Fibroblast of lung (primary cell): ENCODE measurements around the gene USP21. TPM values are rescaled to one million over a fixed set of nuclear protein-coding genes. Genes with fewer than 3 reads are reported as not detected.

Source experiments
- DNase-seq, 2 donors: peaks; one replicate each; pipeline versions ENCODE4 v3.0.0 to v3.0.0-alpha.2; 2010; ENCODE audit warnings: low read depth in 2 of 2
- H2AFZ ChIP-seq: 2 replicates; pipeline ENCODE4 v1.5.1; 2012; ENCODE audit warnings: low read length, control low read depth, inconsistent platforms
- H3K27ac ChIP-seq: 2 replicates; pipeline ENCODE4 v1.5.1; 2011; ENCODE audit warnings: low read length, control low read depth; ENCODE audit not compliant: insufficient read depth
- H3K27me3 ChIP-seq: 2 replicates; pipeline ENCODE4 v1.5.1; 2011; ENCODE audit warnings: mild to moderate bottlenecking, low read length; ENCODE audit not compliant: control insufficient read depth, insufficient read depth
- H3K36me3 ChIP-seq: 2 replicates; pipeline ENCODE4 v1.5.1; 2011; ENCODE audit warnings: low read length; ENCODE audit not compliant: control insufficient read depth, insufficient read depth
- H3K4me1 ChIP-seq: 2 replicates; pipeline ENCODE4 v1.5.1; 2011; ENCODE audit warnings: low read length; ENCODE audit not compliant: control insufficient read depth, insufficient read depth; ENCODE audit errors: extremely low read depth
- H3K4me2 ChIP-seq: 2 replicates; pipeline ENCODE4 v1.5.1; 2011; ENCODE audit warnings: low read length, control low read depth; ENCODE audit not compliant: insufficient read depth; ENCODE audit errors: extremely low read depth
- H3K4me3 ChIP-seq, 4 experiments: fragments of 200-600 bp in 1 of 4; sonication (generic) in 1 of 4; replicated peaks in 1 of 4; 2 replicates each; pipeline ENCODE4 v1.5.1; 2011 to 2016; ENCODE audit warnings: low read length in 4 of 4, low read depth in 3 of 4, mild to moderate bottlenecking in 3 of 4, control low read depth in 2 of 4, inconsistent platforms in 1 of 4, mixed read lengths in 1 of 4; ENCODE audit not compliant: insufficient read depth in 1 of 4; ENCODE audit errors: control extremely low read depth in 1 of 4
- H3K79me2 ChIP-seq: 2 replicates; pipeline ENCODE4 v1.5.1; 2012; ENCODE audit warnings: mild to moderate bottlenecking, low read length, inconsistent platforms; ENCODE audit not compliant: control insufficient read depth, insufficient read depth
- H3K9ac ChIP-seq: 2 replicates; pipeline ENCODE4 v1.5.1; 2011; ENCODE audit warnings: mild to moderate bottlenecking, low read length, control low read depth; ENCODE audit not compliant: insufficient read depth
- H3K9me3 ChIP-seq: 2 replicates; pipeline ENCODE4 v1.5.1; 2012; ENCODE audit warnings: low read depth, low read length; ENCODE audit not compliant: control insufficient read depth, insufficient read depth
- H4K20me1 ChIP-seq: 2 replicates; pipeline ENCODE4 v1.5.1; 2011; ENCODE audit warnings: low read length; ENCODE audit not compliant: control insufficient read depth, insufficient read depth; ENCODE audit errors: extremely low read depth
- EZH2 ChIP-seq: IDR thresholded peaks from 2 replicates; pipeline ENCODE4 v1.5.1; 2012; ENCODE audit warnings: low read length, control low read depth, mild to moderate bottlenecking; ENCODE audit errors: missing control alignments
- polyA plus RNA-seq, 2 donors: library from polyadenylated mRNA; depleted of rRNA in 1 of 2; stranded (reverse) in 1 of 2; unstranded in 1 of 2; fragments of >200 nt; gene quantifications; 2 replicates each; pipeline ENCODE4 v1.2.1, GENCODE V29; 2011 to 2012; ENCODE audit warnings: missing spikeins in 1 of 2
- total RNA-seq: library from RNA; depleted of rRNA; stranded (reverse); fragments of >200 nt; gene quantifications from 2 replicates; pipeline ENCODE4 v1.2.1, GENCODE V29; 2014
- TF ChIP-seq, protein P1 (sequence below), 2 donors: IDR thresholded peaks in 1 of 2; conservative IDR thresholded peaks in 1 of 2; 1 replicate in 1 of 2; 2 replicates in 1 of 2; pipeline ENCODE4 v1.5.1; 2011 to 2012; ENCODE audit warnings: low read length in 2 of 2, control low read depth in 1 of 2, inconsistent platforms in 1 of 2, low read depth in 1 of 2, mild to moderate bottlenecking in 1 of 2

USP21 gene
- total and polyA plus RNA-seq, 2 donors (not counting 1 experiment from before 2014, with no cell fraction given): 10.2 to 11.7 TPM

DNA sequence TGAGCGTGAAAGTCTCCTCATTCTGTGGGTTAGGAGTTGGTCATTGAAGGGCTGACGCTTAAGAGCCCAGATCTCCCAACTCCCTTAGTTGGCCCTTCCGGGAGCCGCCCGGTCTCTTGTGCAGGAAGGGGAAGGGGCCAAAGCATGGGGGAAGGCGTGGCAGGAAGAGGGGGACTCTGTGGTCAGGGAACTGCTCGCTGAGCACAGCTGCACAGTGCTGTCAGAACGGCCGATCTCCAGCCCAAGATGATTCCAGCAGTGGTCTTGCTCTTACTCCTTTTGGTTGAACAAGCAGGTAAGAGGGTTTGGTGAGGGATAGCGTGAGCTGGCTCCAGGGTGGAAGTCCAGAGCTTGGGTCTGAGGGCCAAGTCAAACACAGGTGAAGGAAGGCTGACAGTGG is 55.8 kb downstream of the USP21 start, which contains the start of gene FCER1G:
TSS of gene FCER1G (plus strand) at position 220 of the 400 bp plus-strand sequence. CDS start at position 247, 27 bp downstream.
- TF ChIP-seq, protein P1, sequence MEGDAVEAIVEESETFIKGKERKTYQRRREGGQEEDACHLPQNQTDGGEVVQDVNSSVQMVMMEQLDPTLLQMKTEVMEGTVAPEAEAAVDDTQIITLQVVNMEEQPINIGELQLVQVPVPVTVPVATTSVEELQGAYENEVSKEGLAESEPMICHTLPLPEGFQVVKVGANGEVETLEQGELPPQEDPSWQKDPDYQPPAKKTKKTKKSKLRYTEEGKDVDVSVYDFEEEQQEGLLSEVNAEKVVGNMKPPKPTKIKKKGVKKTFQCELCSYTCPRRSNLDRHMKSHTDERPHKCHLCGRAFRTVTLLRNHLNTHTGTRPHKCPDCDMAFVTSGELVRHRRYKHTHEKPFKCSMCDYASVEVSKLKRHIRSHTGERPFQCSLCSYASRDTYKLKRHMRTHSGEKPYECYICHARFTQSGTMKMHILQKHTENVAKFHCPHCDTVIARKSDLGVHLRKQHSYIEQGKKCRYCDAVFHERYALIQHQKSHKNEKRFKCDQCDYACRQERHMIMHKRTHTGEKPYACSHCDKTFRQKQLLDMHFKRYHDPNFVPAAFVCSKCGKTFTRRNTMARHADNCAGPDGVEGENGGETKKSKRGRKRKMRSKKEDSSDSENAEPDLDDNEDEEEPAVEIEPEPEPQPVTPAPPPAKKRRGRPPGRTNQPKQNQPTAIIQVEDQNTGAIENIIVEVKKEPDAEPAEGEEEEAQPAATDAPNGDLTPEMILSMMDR (conservative IDR thresholded peaks at IDR 0.05 in 1 of 2, IDR thresholded peaks at IDR 0.05 in 1 of 2; ENCODE audit: low read depth in 1 of 2, low read length in 2 of 2): no peak
- TF ChIP-seq EZH2: no peak
- no peak for DNase-seq
- H3K4me2 ChIP-seq: no peak within 1 kb of the TSS
- H4K20me1 ChIP-seq: no peaks in the 10 kb centered on the region
- peaks cover 12% of the 10 kb centered on the region for H3K36me3 ChIP-seq
- H3K79me2 ChIP-seq: no peaks in the 10 kb centered on the region
- H3K27ac ChIP-seq: no peak within 1 kb of the TSS
- peaks cover 14% of the 10 kb centered on the region for H3K4me1 ChIP-seq
- no peaks in the 10 kb centered on the region for H3K9me3 ChIP-seq
- H3K9ac ChIP-seq: no peak within 1 kb of the TSS
- no peaks in the 10 kb centered on the region for H3K27me3 ChIP-seq
- H3K4me3 ChIP-seq: no peak within 1 kb of the TSS
- no peak within 1 kb of the TSS for H2AFZ ChIP-seq

Other genes with a start within 250 kb of the USP21 start
- gene ITLN2, start 204.7 kb upstream of the USP21 start, total RNA-seq: not detected in 2 replicates
- not detected in 2 replicates for gene ITLN2, start 204.7 kb upstream of the USP21 start, polyA plus RNA-seq
- 0.66 and 2.1 TPM in 2 replicates for gene F11R, start 138.3 kb upstream of the USP21 start, total RNA-seq
- 0.50 and 1.5 TPM in 2 replicates for gene F11R, start 138.3 kb upstream of the USP21 start, polyA plus RNA-seq
- gene TSTD1, start 120.5 kb upstream of the USP21 start, total RNA-seq: 0.66 and 0.77 TPM in 2 replicates
- 0.24 and 7.5 TPM in 2 replicates for gene TSTD1, start 120.5 kb upstream of the USP21 start, polyA plus RNA-seq
- gene USF1, start 113.5 kb upstream of the USP21 start, total RNA-seq: 71.7 and 80.1 TPM in 2 replicates
- gene USF1, start 113.5 kb upstream of the USP21 start, polyA plus RNA-seq: 23.9 and 25.0 TPM in 2 replicates
- not detected in 2 replicates for gene ARHGAP30, start 89.6 kb upstream of the USP21 start, total RNA-seq
- gene ARHGAP30, start 89.6 kb upstream of the USP21 start, polyA plus RNA-seq: 0.01 TPM in 1 of 2 replicates, not detected in the other
- under 0.01 and 0.33 TPM in 2 replicates for gene NECTIN4, start 69.9 kb upstream of the USP21 start, total RNA-seq
- 0.07 and 0.16 TPM in 2 replicates for gene NECTIN4, start 69.9 kb upstream of the USP21 start, polyA plus RNA-seq
- 0.77 and 3.0 TPM in 2 replicates for gene KLHDC9, start 61.1 kb upstream of the USP21 start, total RNA-seq
- 0.95 and 1.5 TPM in 2 replicates for gene KLHDC9, start 61.1 kb upstream of the USP21 start, polyA plus RNA-seq
- gene PFDN2, start 41.5 kb upstream of the USP21 start, total RNA-seq: 39.6 and 45.5 TPM in 2 replicates
- 145 and 188 TPM in 2 replicates for gene PFDN2, start 41.5 kb upstream of the USP21 start, polyA plus RNA-seq
- 24.7 and 30.6 TPM in 2 replicates for gene NIT1, start 41.4 kb upstream of the USP21 start, total RNA-seq
- 42.6 and 83.1 TPM in 2 replicates for gene NIT1, start 41.4 kb upstream of the USP21 start, polyA plus RNA-seq
- 15.4 and 21.6 TPM in 2 replicates for gene DEDD, start 26.8 kb upstream of the USP21 start, total RNA-seq
- gene DEDD, start 26.8 kb upstream of the USP21 start, polyA plus RNA-seq: 40.0 and 40.3 TPM in 2 replicates
- gene UFC1, start 5.5 kb upstream of the USP21 start, total RNA-seq: 87.0 and 95.8 TPM in 2 replicates
- 154 and 168 TPM in 2 replicates for gene UFC1, start 5.5 kb upstream of the USP21 start, polyA plus RNA-seq
- 9.2 and 12.2 TPM in 2 replicates for gene PPOX, start 6.9 kb downstream of the USP21 start, total RNA-seq
- gene PPOX, start 6.9 kb downstream of the USP21 start, polyA plus RNA-seq: 5.6 and 6.0 TPM in 2 replicates
- 13.4 and 18.7 TPM in 2 replicates for gene B4GALT3, start 18.0 kb downstream of the USP21 start, total RNA-seq
- gene B4GALT3, start 18.0 kb downstream of the USP21 start, polyA plus RNA-seq: 17.8 and 19.2 TPM in 2 replicates
- 0.51 and 1.3 TPM in 2 replicates for gene ADAMTS4, start 39.6 kb downstream of the USP21 start, total RNA-seq
- gene ADAMTS4, start 39.6 kb downstream of the USP21 start, polyA plus RNA-seq: 0.75 and 1.0 TPM in 2 replicates
- 142 and 194 TPM in 2 replicates for gene NDUFS2, start 42.9 kb downstream of the USP21 start, total RNA-seq
- gene NDUFS2, start 42.9 kb downstream of the USP21 start, polyA plus RNA-seq: 135 and 141 TPM in 2 replicates
- gene FCER1G, start 55.8 kb downstream of the USP21 start, total RNA-seq: not detected in 2 replicates
- 0.21 and 0.85 TPM in 2 replicates for gene FCER1G, start 55.8 kb downstream of the USP21 start, polyA plus RNA-seq
- gene APOA2, start 64.1 kb downstream of the USP21 start, total RNA-seq: not detected in 2 replicates
- not detected in 2 replicates for gene APOA2, start 64.1 kb downstream of the USP21 start, polyA plus RNA-seq
- 9.2 and 11.7 TPM in 2 replicates for gene TOMM40L, start 66.6 kb downstream of the USP21 start, total RNA-seq
- gene TOMM40L, start 66.6 kb downstream of the USP21 start, polyA plus RNA-seq: 11.1 and 12.0 TPM in 2 replicates
- not detected in 2 replicates for gene NR1I3, start 78.7 kb downstream of the USP21 start, total RNA-seq
- not detected in 2 replicates for gene NR1I3, start 78.7 kb downstream of the USP21 start, polyA plus RNA-seq
- not detected in 2 replicates for gene PCP4L1, start 99.2 kb downstream of the USP21 start, total RNA-seq
- gene PCP4L1, start 99.2 kb downstream of the USP21 start, polyA plus RNA-seq: not detected in 2 replicates
- 0.51 and 0.99 TPM in 2 replicates for gene MPZ, start 150.5 kb downstream of the USP21 start, total RNA-seq
- gene MPZ, start 150.5 kb downstream of the USP21 start, polyA plus RNA-seq: 1.1 and 1.9 TPM in 2 replicates
- gene SDHC, start 154.9 kb downstream of the USP21 start, total RNA-seq: 13.4 and 24.8 TPM in 2 replicates
- gene SDHC, start 154.9 kb downstream of the USP21 start, polyA plus RNA-seq: 484 and 512 TPM in 2 replicates
- gene CFAP126, start 208.4 kb downstream of the USP21 start, total RNA-seq: not detected in 2 replicates
- not detected in 2 replicates for gene CFAP126, start 208.4 kb downstream of the USP21 start, polyA plus RNA-seq